Measurements from ENCODE around the gene CHKA. TPM values are rescaled to one million over a fixed set of nuclear protein-coding genes. Genes with fewer than 3 reads are reported as not detected.
A peak's percentile ranks its signal among the peaks of the same experiment; 100 is the strongest.

Gene CHKA
- total and polyA plus RNA-seq, 9 of the 15 experiments (the other 6 are each of a cell fraction or from before 2014, with no cell fraction given) = 3.6 to 37.0 (median 30.2) TPM

DNA sequence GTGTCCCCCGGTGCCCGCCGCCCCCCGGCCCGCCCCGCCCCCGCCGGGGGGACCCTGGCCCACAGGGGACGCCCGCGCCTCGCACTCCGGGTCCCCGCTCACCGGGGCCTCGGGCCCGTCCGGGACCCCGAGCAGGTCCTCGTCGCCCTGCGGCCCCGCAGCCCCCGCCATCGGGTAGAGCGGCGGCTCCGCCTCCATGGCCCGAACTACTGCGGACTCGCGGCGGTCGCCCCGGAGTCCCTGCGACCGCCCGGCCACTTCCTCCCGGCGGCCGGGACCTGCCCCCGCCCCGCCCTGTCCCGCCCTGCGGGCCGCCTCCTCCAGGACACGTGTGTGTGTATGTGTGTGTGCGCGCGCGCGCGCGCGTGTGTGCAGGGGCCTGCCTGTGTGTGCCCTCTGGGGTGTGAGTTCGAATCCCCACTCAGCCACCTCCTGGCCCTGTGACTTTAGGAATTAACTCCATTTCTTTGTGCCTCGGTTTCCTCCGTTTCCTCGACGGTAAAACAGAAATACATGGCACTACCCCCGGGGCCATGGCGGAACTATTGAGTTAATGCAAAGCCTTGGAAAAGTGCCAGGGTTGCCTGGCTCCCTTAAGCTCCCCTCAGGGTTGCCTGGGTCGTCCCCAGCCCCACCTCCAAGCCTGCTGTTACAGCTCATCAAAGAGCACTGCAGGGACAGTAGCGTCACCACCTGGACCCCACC is 117.2 kb downstream of the CHKA start, which contains the start of gene UNC93B1 (continued):
- TF ChIP-seq HMGXB4 (CRISPR knock-in tag; IDR thresholded peaks at IDR 0.05) (no peak), THAP7 (CRISPR knock-in tag; IDR thresholded peaks at IDR 0.05) (no peak), BCL6 (CRISPR knock-in tag; IDR thresholded peaks at IDR 0.05) (no peak), FOXA3 (CRISPR knock-in tag; conservative IDR thresholded peaks at IDR 0.05 in 1 of 2, IDR thresholded peaks at IDR 0.05 in 1 of 2) (no peak), RBM17 (IDR thresholded peaks at IDR 0.05; ENCODE audit: borderline replicate concordance, low read depth, low read length) (no peak), BRF1 (IDR thresholded peaks at IDR 0.05; ENCODE audit: borderline replicate concordance, extremely low read depth, insufficient read length) (no peak), ZNF586 (CRISPR knock-in tag; conservative IDR thresholded peaks at IDR 0.05) (no peak), ZFP30 (CRISPR knock-in tag; IDR thresholded peaks at IDR 0.05; ENCODE audit: borderline replicate concordance) (no peak), ZKSCAN1 (IDR thresholded peaks at IDR 0.05; ENCODE audit: low read depth, low read length) (peak; percentile 33), CREM (IDR thresholded peaks at IDR 0.05; ENCODE audit: low read depth) (peak; percentile 64; the same call in 1 of the 2 replicates), RBM15 (IDR thresholded peaks at IDR 0.05; ENCODE audit: insufficient read depth, low read length) (no peak), NBN (IDR thresholded peaks at IDR 0.05; ENCODE audit: low read depth) (no peak), ZNF311 (CRISPR knock-in tag; IDR thresholded peaks at IDR 0.05) (no peak), SNRNP70 (optimal IDR thresholded peaks at IDR 0.05; ENCODE audit: low read depth, low read length) (no peak), ZNF551 (CRISPR knock-in tag; IDR thresholded peaks at IDR 0.05) (no peak), FUS (optimal IDR thresholded peaks at IDR 0.05; ENCODE audit: low read depth, low read length) (peak; percentile 58), JUN (IDR thresholded peaks at IDR 0.05; ENCODE audit: borderline replicate concordance, low read depth, low read length) (0 out of 2 replicates have a peak, but pooled peaks have one; percentile 12), JUN (CRISPR knock-in tag; IDR thresholded peaks at IDR 0.05; ENCODE audit: borderline replicate concordance) (no peak), ZNF41 (CRISPR knock-in tag; conservative IDR thresholded peaks at IDR 0.05) (no peak), DPF2 (IDR thresholded peaks at IDR 0.05) (0 out of 2 replicates have a peak, but pooled peaks have one; percentile 20), ZNF764 (CRISPR knock-in tag; IDR thresholded peaks at IDR 0.05; ENCODE audit: low read depth) (peak; percentile 65; the same call in 1 of the 2 replicates), FIP1L1 (IDR thresholded peaks at IDR 0.05; ENCODE audit: low read depth, low read length, poor library complexity, severe bottlenecking) (no peak), POLR2H (tag; IDR thresholded peaks at IDR 0.05; ENCODE audit: low read depth) (no peak)
- TF ChIP-seq, protein P1, sequence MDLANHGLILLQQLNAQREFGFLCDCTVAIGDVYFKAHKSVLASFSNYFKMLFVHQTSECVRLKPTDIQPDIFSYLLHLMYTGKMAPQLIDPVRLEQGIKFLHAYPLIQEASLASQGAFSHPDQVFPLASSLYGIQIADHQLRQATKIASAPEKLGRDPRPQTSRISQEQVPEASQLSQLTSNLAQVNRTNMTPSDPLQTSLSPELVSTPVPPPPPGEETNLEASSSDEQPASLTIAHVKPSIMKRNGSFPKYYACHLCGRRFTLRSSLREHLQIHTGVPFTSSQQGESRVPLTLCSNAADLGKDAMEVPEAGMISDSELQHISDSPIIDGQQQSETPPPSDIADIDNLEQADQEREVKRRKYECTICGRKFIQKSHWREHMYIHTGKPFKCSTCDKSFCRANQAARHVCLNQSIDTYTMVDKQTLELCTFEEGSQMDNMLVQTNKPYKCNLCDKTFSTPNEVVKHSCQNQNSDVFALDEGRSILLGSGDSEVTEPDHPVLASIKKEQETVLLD (IDR thresholded peaks at IDR 0.05) = no peak
- TF ChIP-seq, protein P2, sequence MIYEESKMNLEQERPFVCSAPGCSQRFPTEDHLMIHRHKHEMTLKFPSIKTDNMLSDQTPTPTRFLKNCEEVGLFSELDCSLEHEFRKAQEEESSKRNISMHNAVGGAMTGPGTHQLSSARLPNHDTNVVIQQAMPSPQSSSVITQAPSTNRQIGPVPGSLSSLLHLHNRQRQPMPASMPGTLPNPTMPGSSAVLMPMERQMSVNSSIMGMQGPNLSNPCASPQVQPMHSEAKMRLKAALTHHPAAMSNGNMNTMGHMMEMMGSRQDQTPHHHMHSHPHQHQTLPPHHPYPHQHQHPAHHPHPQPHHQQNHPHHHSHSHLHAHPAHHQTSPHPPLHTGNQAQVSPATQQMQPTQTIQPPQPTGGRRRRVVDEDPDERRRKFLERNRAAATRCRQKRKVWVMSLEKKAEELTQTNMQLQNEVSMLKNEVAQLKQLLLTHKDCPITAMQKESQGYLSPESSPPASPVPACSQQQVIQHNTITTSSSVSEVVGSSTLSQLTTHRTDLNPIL (CRISPR knock-in tag; IDR thresholded peaks at IDR 0.05) = no peak
